ENCODE data around the gene DDX54. TPM values are rescaled to one million over a fixed set of nuclear protein-coding genes. Genes with fewer than 3 reads are reported as not detected.

DDX54 gene
- 78.5 and 80.3 TPM in 2 replicates for total RNA-seq
- polyA plus RNA-seq (2012), result 39.6 TPM

- peak; percentile 77 for DNase-seq (ENCODE audit: low read depth)
Measured at GRCh38 chr12:113185180-113186032, at the start of gene DDX54, which contains the start of gene RITA1. Gene DDX54 (minus strand): TSS chr12:113185478. CDS start chr12:113185451, 27 bp downstream. Gene RITA1 (plus strand): TSS chr12:113185721. CDS start chr12:113186747, 1,026 bp downstream.

GRCh38 chr12:113234483-113234882, 49.2 kb upstream of the DDX54 start:
- no peak for DNase-seq (ENCODE audit: low read depth)

GRCh38 chr12:113233967-113234366, 48.7 kb upstream of the DDX54 start:
- no peak for DNase-seq (ENCODE audit: low read depth)

- peak; percentile 88 for DNase-seq (ENCODE audit: low read depth)
Measured at GRCh38 chr12:113232840-113233585, 47.7 kb upstream of the DDX54 start.

GRCh38 chr12:113232089-113232839, 47.0 kb upstream of the DDX54 start:
- DNase-seq (ENCODE audit: low read depth), result no peak

- peak; percentile 62 for DNase-seq (ENCODE audit: low read depth)
Measured at GRCh38 chr12:113231235-113232088, 46.2 kb upstream of the DDX54 start.

- DNase-seq (ENCODE audit: low read depth), result peak; percentile 56
Measured at GRCh38 chr12:113230315-113231234, 45.3 kb upstream of the DDX54 start.

- DNase-seq (ENCODE audit: low read depth), result peak; percentile 90
Measured at GRCh38 chr12:113228394-113229028, 43.2 kb upstream of the DDX54 start.

- no peak for DNase-seq (ENCODE audit: low read depth)
Measured at GRCh38 chr12:113227686-113228391, 42.6 kb upstream of the DDX54 start.

GRCh38 chr12:113226696-113227568, 41.7 kb upstream of the DDX54 start:
- DNase-seq (ENCODE audit: low read depth), result no peak

- no peak for DNase-seq (ENCODE audit: low read depth)
Measured at GRCh38 chr12:113224955-113225354, 39.7 kb upstream of the DDX54 start.

- DNase-seq (ENCODE audit: low read depth), result peak; percentile 90
Measured at GRCh38 chr12:113222730-113223531, 37.7 kb upstream of the DDX54 start.

GRCh38 chr12:113221997-113222729, 36.9 kb upstream of the DDX54 start:
- DNase-seq (ENCODE audit: low read depth), result no peak

- peak; percentile 100 for DNase-seq (ENCODE audit: low read depth)
Measured at GRCh38 chr12:113221181-113221996, 36.1 kb upstream of the DDX54 start, which contains the start of gene TPCN1. Gene TPCN1 (plus strand): TSS chr12:113221464. CDS start chr12:113226853, 5,389 bp downstream.
